ENCODE data around the gene AZI2.

Gene AZI2

GRCh38 chr3:28348629-28349468 is at the start of gene AZI2, which contains the start of gene ZCWPW2:
TSS of gene AZI2 (minus strand) at chr3:28348824. CDS start at chr3:28340617, 8,207 bp downstream.
TSS of gene ZCWPW2 (plus strand) at chr3:28348721. CDS start at chr3:28413069, 64,348 bp downstream.
- peak; percentile 91 to 95 for DNase-seq
- ATAC-seq = peak; percentile 92
- H3K4me3 Mint-ChIP-seq = peak within 1 kb of the TSS; percentile 93 to 94
- H3K9me3 Mint-ChIP-seq = peaks cover 0 to 4% of the 10 kb centered on the region in 2 donors
- peak within 1 kb of the TSS; percentile 100 for H3K27ac Mint-ChIP-seq
- peaks cover 37% of the 10 kb centered on the region for H3K4me1 Mint-ChIP-seq
- H3K27me3 Mint-ChIP-seq = no peaks in the 10 kb centered on the region

GRCh38 chr3:28388978-28389377 is 40.4 kb upstream of the AZI2 start:
- Mint-ChIP-seq H3K4me1 (no peaks in the 10 kb centered on the region), H3K27ac (no peak overlapping the region), H3K9me3 (peaks cover 19 to 45% of the 10 kb centered on the region in 2 donors), H3K27me3 (no peaks in the 10 kb centered on the region), H3K4me3 (no peak overlapping the region)
- no peak for ATAC-seq
- no peak for DNase-seq

- no peak for ATAC-seq
- H3K27me3 Mint-ChIP-seq = no peaks in the 10 kb centered on the region
- no peak overlapping the region for H3K4me3 Mint-ChIP-seq
- peaks cover 0 to 27% of the 10 kb centered on the region in 2 donors for H3K9me3 Mint-ChIP-seq
- H3K27ac Mint-ChIP-seq = no peak overlapping the region
- no peaks in the 10 kb centered on the region for H3K4me1 Mint-ChIP-seq
- DNase-seq = no peak
These were observed 37.4 kb upstream of the AZI2 start for GRCh38 chr3:28386049-28386448.

- ATAC-seq = no peak
- H3K9me3 Mint-ChIP-seq = peaks cover 14 to 28% of the 10 kb centered on the region in 2 donors
- no peak overlapping the region for H3K4me3 Mint-ChIP-seq
- H3K4me1 Mint-ChIP-seq = no peaks in the 10 kb centered on the region
- H3K27me3 Mint-ChIP-seq = no peaks in the 10 kb centered on the region
- DNase-seq = no peak
- no peak overlapping the region for H3K27ac Mint-ChIP-seq
These were observed 27.8 kb upstream of the AZI2 start for GRCh38 chr3:28376424-28376823.

- Mint-ChIP-seq H3K9me3 (peaks cover 0 to 7% of the 10 kb centered on the region in 2 donors), H3K27ac (peak overlapping the region; percentile 100), H3K4me1 (peaks cover 37% of the 10 kb centered on the region), H3K4me3 (peak overlapping the region; percentile 93 to 94), H3K27me3 (no peaks in the 10 kb centered on the region)
- no peak for ATAC-seq
- no peak for DNase-seq
These were observed 911 bp upstream of the AZI2 start for GRCh38 chr3:28349469-28350000.

- peak overlapping the region; percentile 100 for H3K27ac Mint-ChIP-seq
- H3K4me3 Mint-ChIP-seq = peak overlapping the region; percentile 93 to 94
- H3K9me3 Mint-ChIP-seq = no peaks in the 10 kb centered on the region
- no peaks in the 10 kb centered on the region for H3K27me3 Mint-ChIP-seq
- ATAC-seq (peak; percentile 90), DNase-seq (no peak)
- H3K4me1 Mint-ChIP-seq = peaks cover 41% of the 10 kb centered on the region
These were observed 377 bp downstream of the AZI2 start for GRCh38 chr3:28348265-28348628.

GRCh38 chr3:28347374-28348264 is 1.0 kb downstream of the AZI2 start:
- ATAC-seq = no peak
- Mint-ChIP-seq H3K27me3 (no peaks in the 10 kb centered on the region), H3K4me1 (peaks cover 48% of the 10 kb centered on the region)

GRCh38 chr3:28345690-28346089 is 2.9 kb downstream of the AZI2 start:
- peak overlapping the region in 1 of 2 donors; percentile 37 for H3K27ac Mint-ChIP-seq
- ATAC-seq = no peak
- H3K9me3 Mint-ChIP-seq = no peaks in the 10 kb centered on the region
- H3K4me3 Mint-ChIP-seq = peak overlapping the region; percentile 6 to 38
- H3K4me1 Mint-ChIP-seq = peaks cover 57% of the 10 kb centered on the region
- no peak for DNase-seq
- H3K27me3 Mint-ChIP-seq = no peaks in the 10 kb centered on the region

More at GRCh38 chr3:28347374-28348264, 1.0 kb downstream of the AZI2 start:
- Mint-ChIP-seq H3K9me3 (no peaks in the 10 kb centered on the region), H3K27ac (peak overlapping the region; percentile 100), H3K4me3 (peak overlapping the region; percentile 93 to 94)
- DNase-seq = no peak

- H3K27ac Mint-ChIP-seq = peak overlapping the region in 1 of 2 donors; percentile 15
These were observed 5.5 kb downstream of the AZI2 start for GRCh38 chr3:28343144-28343543.

GRCh38 chr3:28337230-28337629 is 11.4 kb downstream of the AZI2 start:
- no peak overlapping the region for H3K4me3 Mint-ChIP-seq
- ATAC-seq (no peak), DNase-seq (no peak)
- H3K4me1 Mint-ChIP-seq = peaks cover 18% of the 10 kb centered on the region
- no peaks in the 10 kb centered on the region for H3K27me3 Mint-ChIP-seq
- peak overlapping the region in 1 of 2 donors; percentile 5 for H3K27ac Mint-ChIP-seq
- no peaks in the 10 kb centered on the region for H3K9me3 Mint-ChIP-seq

More at GRCh38 chr3:28343144-28343543, 5.5 kb downstream of the AZI2 start:
- Mint-ChIP-seq H3K4me3 (peak overlapping the region in 1 of 2 donors; percentile 31), H3K27me3 (no peaks in the 10 kb centered on the region), H3K9me3 (no peaks in the 10 kb centered on the region), H3K4me1 (peaks cover 48% of the 10 kb centered on the region)
- no peak for ATAC-seq
- no peak for DNase-seq

- Mint-ChIP-seq H3K4me3 (no peak overlapping the region), H3K4me1 (peaks cover 12% of the 10 kb centered on the region), H3K27ac (peak overlapping the region in 1 of 2 donors; percentile 23), H3K27me3 (no peaks in the 10 kb centered on the region), H3K9me3 (no peaks in the 10 kb centered on the region)
- no peak for DNase-seq
- ATAC-seq = no peak
These were observed 13.4 kb downstream of the AZI2 start for GRCh38 chr3:28335246-28335645.

- Mint-ChIP-seq H3K27ac (no peak overlapping the region), H3K4me3 (no peak overlapping the region), H3K4me1 (peaks cover 12% of the 10 kb centered on the region), H3K27me3 (no peaks in the 10 kb centered on the region), H3K9me3 (no peaks in the 10 kb centered on the region)
- no peak for DNase-seq
- no peak for ATAC-seq
These were observed 14.1 kb downstream of the AZI2 start for GRCh38 chr3:28334552-28334951.

GRCh38 chr3:28328188-28329151 is 20.2 kb downstream of the AZI2 start:
- Mint-ChIP-seq H3K4me1 (peaks cover 12% of the 10 kb centered on the region), H3K9me3 (no peaks in the 10 kb centered on the region), H3K4me3 (no peak overlapping the region), H3K27me3 (no peaks in the 10 kb centered on the region), H3K27ac (no peak overlapping the region)
- DNase-seq (no peak), ATAC-seq (no peak)

GRCh38 chr3:28326458-28326926 is 22.1 kb downstream of the AZI2 start:
- no peak overlapping the region for H3K4me3 Mint-ChIP-seq
- ATAC-seq (peak; percentile 97), DNase-seq (peak; percentile 26 to 40)
- H3K27ac Mint-ChIP-seq = peak overlapping the region in 1 of 2 donors; percentile 57
- no peaks in the 10 kb centered on the region for H3K9me3 Mint-ChIP-seq
- no peaks in the 10 kb centered on the region for H3K27me3 Mint-ChIP-seq
- H3K4me1 Mint-ChIP-seq = peaks cover 14% of the 10 kb centered on the region
